HUES64 (cell line): ENCODE measurements around the gene ALDOC.
"Not testable (repeated sequence)": the region's sequence is repeated elsewhere in the genome, so short reads cannot be mapped to it uniquely, and the experiment has no call there.

Experiments used
- H3K27ac ChIP-seq: 2 replicates; pipeline ENCODE4 v1.7.0; 2013; ENCODE audit warnings: low read depth, low read length, inconsistent platforms
- H3K27me3 ChIP-seq: 2 replicates; pipeline ENCODE4 v1.6.1; 2013; ENCODE audit warnings: mild to moderate bottlenecking, low read length; ENCODE audit not compliant: insufficient read depth
- H3K36me3 ChIP-seq: 2 replicates; pipeline ENCODE4 v1.6.1; 2013; ENCODE audit warnings: mild to moderate bottlenecking, low read length; ENCODE audit not compliant: insufficient read depth
- H3K4me1 ChIP-seq: 2 replicates; pipeline ENCODE4 v1.6.1; 2013; ENCODE audit warnings: mild to moderate bottlenecking, low read length, moderate library complexity; ENCODE audit not compliant: insufficient read depth
- H3K4me3 ChIP-seq: 2 replicates; pipeline ENCODE4 v1.5.1; 2013; ENCODE audit warnings: mild to moderate bottlenecking, low read length, moderate library complexity
- H3K9ac ChIP-seq: 2 replicates; pipeline ENCODE4 v1.6.1; 2013; ENCODE audit warnings: mild to moderate bottlenecking, low read depth, low read length
- H3K9me3 ChIP-seq: 2 replicates; pipeline ENCODE4 v1.6.1; 2013; ENCODE audit warnings: low read depth, low read length; ENCODE audit not compliant: insufficient read depth
- WGBS: fragments of 150-250, 120-280 bp; methylation state at CpG from one replicate; pipeline ENCODE4 v1.1.7; 2013; ENCODE audit warnings: missing lambda C conversion rate; 5-methylcytosine and 5-hydroxymethylcytosine counted together

ALDOC gene

DNA sequence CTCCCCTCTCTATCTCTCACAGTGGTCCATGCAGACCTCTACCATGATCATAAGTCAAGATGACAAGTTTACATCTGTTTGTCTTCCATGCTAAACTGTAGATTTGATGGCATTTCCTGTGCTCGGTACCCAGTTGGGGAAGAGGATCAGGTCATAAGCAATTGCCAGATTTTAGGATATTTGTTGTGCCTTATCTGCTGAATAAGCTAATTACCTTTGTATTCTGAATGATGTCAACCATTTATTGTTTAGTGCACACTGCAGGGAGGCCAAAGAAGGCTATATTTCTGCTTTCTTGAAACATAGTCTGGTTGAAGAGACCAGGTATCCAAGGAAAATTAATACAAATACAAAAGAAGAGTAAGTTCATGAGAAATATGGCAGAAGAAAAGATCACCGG is 5.8 kb upstream of the ALDOC start:
- Histone ChIP-seq H3K36me3 (peaks cover 94% of the 10 kb centered on the region), H3K4me3 (no peak overlapping the region), H3K4me1 (no peaks in the 10 kb centered on the region), H3K9ac (no peak overlapping the region), H3K27ac (no peak overlapping the region), H3K27me3 (no peaks in the 10 kb centered on the region), H3K9me3 (no peaks in the 10 kb centered on the region)
- WGBS: 93% methylated on average over 2 of the region's 2 CpGs

DNA sequence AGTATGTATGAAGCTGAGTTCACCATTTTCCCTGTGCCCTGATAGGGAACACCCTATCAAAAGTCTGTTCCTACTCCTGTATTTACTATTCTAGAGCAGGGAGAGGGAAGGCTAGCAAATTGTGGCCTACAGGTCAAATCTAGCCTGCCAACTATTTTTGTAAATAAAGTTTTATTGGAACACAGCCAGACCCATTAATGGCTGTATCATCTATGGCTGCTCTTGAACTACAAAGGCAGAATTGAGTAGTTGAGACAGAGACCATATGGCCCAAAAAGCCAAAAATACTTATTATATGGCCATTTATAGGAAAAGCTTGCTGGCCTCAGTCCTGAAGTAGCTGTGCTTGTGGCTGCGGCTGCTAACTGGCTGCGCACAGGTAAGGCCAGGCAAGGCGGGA is 4.3 kb upstream of the ALDOC start:
- Histone ChIP-seq H3K4me1 (peaks cover 3% of the 10 kb centered on the region; the same call in 1 of the 2 replicates), H3K9ac (no peak overlapping the region), H3K4me3 (no peak overlapping the region), H3K27me3 (peaks cover 2% of the 10 kb centered on the region; the same call in 1 of the 2 replicates), H3K27ac (no peak overlapping the region), H3K36me3 (peaks cover 82% of the 10 kb centered on the region), H3K9me3 (no peaks in the 10 kb centered on the region)
- WGBS: no CpG with 5 or more reads among the region's 3 CpGs

DNA sequence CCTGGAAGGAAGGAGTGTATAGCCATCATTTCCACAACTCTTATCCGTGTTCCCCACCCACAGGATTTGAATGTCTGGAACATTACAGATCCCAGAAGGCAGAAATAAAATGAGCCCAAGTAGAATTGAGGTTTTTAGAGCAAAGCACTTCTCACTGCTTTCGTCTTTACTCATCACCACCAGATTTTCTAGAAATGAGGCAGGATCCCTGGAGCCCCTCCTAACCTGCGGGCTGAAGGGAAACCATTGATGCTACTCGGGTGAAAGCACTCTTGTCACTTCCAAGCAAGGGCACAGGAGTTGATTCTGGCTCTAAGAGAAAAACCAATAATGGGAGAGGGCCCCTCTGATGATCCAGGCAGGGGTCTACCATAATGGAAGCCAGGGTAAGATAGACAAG is 2.8 kb upstream of the ALDOC start:
- H3K36me3 ChIP-seq: peaks cover 72% of the 10 kb centered on the region
- WGBS: 96% methylated on average over 4 of the region's 4 CpGs
- H3K4me1 ChIP-seq: peaks cover 3% of the 10 kb centered on the region; the same call in 1 of the 2 replicates
- H3K27ac ChIP-seq: no peak overlapping the region
- H3K27me3 ChIP-seq: peaks cover 3% of the 10 kb centered on the region; the same call in 1 of the 2 replicates
- no peak overlapping the region for H3K4me3 ChIP-seq
- H3K9ac ChIP-seq: no peak overlapping the region
- H3K9me3 ChIP-seq: no peaks in the 10 kb centered on the region

DNA sequence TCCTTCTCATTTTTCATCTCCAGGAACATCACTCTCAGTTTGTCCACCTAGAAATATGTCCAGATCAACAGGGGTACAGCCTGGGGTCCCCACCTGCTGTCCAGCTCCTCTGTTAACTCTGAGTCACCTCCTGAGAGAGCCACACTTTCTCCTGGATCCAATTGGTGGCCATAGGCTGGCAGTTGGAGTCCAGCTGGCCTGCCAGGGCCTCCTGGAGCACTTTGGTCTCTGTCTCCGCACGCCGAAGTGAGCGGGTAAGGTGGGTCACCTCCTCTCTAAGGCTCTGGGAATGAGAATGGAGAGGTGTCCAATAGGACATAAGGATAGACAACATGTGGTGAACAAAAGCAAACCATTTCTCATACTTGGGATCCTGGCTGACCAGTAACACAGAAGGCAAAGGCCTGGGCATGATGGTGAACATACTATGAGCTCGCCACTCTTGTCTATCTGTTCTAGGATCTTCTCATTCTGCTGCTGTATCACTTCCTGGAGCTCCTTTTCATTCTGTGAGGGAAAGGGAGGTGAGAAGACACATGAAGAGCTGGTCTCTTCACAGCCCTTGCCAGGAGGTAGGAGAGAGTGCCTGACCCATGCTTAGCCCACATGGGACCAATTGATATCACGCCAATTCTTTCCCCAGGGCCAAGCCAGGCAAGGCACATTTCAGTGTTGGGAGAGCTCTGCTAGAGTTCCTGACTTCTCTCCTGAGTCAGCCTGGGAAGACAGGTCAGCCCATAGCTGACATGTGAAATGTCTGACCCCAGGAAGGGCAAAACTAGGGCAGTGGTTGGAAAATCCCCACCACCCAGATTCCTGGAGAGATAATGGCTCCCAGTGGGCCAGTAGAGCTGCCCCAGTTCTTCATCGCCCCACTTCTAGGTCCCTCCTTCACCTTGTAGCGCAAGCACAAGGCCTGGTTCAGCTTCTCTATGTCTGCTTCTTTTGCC is 1.8 kb upstream of the ALDOC start:
- Histone ChIP-seq H3K27ac (no peak overlapping the region), H3K9ac (no peak overlapping the region), H3K36me3 (peaks cover 63% of the 10 kb centered on the region), H3K4me1 (peaks cover 3% of the 10 kb centered on the region; the same call in 1 of the 2 replicates), H3K4me3 (no peak overlapping the region), H3K9me3 (no peaks in the 10 kb centered on the region), H3K27me3 (peaks cover 3% of the 10 kb centered on the region; the same call in 1 of the 2 replicates)
- 98% methylated on average over 8 of the region's 8 CpGs for WGBS

DNA sequence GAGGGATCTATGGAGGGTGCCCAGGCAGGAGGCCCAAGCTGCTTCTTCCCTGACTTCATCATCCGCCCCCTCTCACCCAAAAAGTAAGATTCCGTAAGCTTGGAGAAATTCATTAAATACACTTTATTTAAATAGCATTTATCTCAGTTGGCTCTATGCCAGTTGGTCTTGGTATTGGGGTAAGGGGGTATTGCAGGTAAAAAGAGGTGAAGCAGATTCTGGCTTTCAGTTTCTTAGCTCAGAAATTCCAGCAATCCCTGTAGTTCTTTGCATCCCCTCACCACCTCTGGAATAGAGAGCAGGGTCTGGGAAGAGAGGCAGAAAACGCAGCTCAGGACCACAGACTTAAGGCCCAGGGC is 750 bp upstream of the ALDOC start:
- peaks cover 3% of the 10 kb centered on the region; the same call in 1 of the 2 replicates for H3K4me1 ChIP-seq
- H3K27ac ChIP-seq: no peak overlapping the region; the same call in 1 of the 2 replicates
- no peak overlapping the region for H3K4me3 ChIP-seq
- H3K36me3 ChIP-seq: peaks cover 53% of the 10 kb centered on the region
- WGBS: 81% methylated on average over 1 of the region's 3 CpGs
- H3K27me3 ChIP-seq: peaks cover 10% of the 10 kb centered on the region; the same call in 1 of the 2 replicates
- no peaks in the 10 kb centered on the region for H3K9me3 ChIP-seq
- no peak overlapping the region for H3K9ac ChIP-seq

DNA sequence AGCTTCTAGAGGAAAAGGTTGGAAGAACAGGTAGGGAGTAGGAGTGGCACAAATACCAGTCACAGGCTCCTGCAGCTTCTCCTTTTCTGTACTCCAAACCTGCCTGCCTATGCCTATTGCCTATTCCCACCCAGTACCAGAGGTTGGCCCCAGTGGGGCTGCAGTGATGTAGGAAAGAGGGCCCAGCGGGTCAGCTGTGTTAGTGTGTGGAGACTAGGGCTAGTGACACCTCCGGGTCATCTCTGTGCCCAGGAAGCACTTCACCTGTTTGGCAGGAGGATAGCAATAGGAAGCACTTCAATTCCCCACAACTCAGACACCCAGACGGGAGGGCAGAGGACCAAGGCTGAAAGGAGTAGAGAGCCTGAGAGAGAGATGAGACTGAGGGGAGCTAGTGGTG is 679 bp downstream of the ALDOC start:
- H3K9ac ChIP-seq, H3K9me3 ChIP-seq, H3K27ac ChIP-seq, H3K4me1 ChIP-seq: not testable (repeated sequence)
- 76% methylated on average over 2 of the region's 3 CpGs for WGBS
- Histone ChIP-seq H3K4me3 (peak overlapping the region; percentile 39), H3K27me3 (peaks cover 18% of the 10 kb centered on the region; the same call in 1 of the 2 replicates), H3K36me3 (peaks cover 43% of the 10 kb centered on the region)

DNA sequence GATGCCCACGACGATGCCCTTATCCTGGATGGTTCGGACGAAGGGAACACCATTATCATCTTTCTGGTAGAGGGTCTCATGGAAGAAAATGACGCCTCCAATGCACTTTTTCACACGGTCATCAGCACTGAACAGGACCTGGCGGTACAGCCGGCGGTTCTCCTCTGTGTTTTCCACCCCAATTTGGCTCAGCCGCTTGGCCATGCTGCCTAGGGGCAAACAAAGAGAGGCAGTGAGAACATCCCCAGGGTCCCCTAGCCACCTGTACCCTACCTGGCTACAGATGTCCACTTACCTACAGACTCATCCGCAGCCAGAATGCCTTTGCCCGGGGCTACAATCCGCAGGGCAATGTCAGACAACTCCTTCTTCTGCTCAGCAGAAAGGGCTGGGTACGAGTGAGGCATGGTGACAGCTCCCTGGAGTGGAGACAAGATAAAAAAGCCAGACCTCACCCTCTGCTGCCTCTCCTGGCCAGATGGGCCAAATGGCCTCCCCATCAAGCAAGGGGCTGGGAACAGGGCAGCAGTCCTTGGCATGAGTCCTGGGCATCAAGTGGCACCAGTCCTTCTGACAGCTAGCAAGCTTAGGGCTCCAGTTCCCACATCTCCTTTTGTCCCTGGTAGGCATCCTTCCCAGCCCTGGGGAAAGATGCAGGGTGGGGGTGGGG is 1.4 kb downstream of the ALDOC start:
- no peak overlapping the region for H3K9ac ChIP-seq
- WGBS: 93% methylated on average over 14 of the region's 14 CpGs

DNA sequence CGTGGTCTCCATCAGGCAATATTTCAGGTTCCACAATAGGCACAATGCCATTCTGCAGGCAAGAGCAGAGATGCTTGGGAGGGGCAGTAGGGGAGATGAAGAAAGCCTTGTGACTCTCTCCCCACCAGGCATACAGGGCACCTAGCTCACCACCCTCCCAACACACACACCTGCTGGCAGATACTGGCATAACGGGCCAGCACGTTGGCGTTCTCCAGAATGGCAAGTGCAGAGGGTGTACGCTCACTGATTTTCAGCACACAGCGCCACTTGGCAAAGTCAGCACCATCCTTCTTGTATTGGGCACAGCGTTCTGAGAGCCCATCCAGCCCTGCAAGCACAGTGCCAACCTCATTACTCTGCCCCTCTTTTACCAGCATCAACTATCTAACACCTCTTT is 2.2 kb downstream of the ALDOC start:
- no peak overlapping the region for H3K4me3 ChIP-seq
- H3K27ac ChIP-seq: no peak overlapping the region
- no peak overlapping the region for H3K9ac ChIP-seq
- WGBS: 90% methylated on average over 7 of the region's 7 CpGs
- H3K36me3 ChIP-seq: peaks cover 29% of the 10 kb centered on the region
- H3K4me1 ChIP-seq: peaks cover 6% of the 10 kb centered on the region
- H3K9me3 ChIP-seq: no peaks in the 10 kb centered on the region
- peaks cover 18% of the 10 kb centered on the region; the same call in 1 of the 2 replicates for H3K27me3 ChIP-seq

More for the DNA sequence above, 1.4 kb downstream of the ALDOC start:
- H3K27ac ChIP-seq: no peak overlapping the region
- H3K27me3 ChIP-seq: peaks cover 18% of the 10 kb centered on the region; the same call in 1 of the 2 replicates
- peaks cover 6% of the 10 kb centered on the region for H3K4me1 ChIP-seq
- H3K36me3 ChIP-seq: peaks cover 36% of the 10 kb centered on the region
- H3K4me3 ChIP-seq: no peak overlapping the region
- H3K9me3 ChIP-seq: no peaks in the 10 kb centered on the region

DNA sequence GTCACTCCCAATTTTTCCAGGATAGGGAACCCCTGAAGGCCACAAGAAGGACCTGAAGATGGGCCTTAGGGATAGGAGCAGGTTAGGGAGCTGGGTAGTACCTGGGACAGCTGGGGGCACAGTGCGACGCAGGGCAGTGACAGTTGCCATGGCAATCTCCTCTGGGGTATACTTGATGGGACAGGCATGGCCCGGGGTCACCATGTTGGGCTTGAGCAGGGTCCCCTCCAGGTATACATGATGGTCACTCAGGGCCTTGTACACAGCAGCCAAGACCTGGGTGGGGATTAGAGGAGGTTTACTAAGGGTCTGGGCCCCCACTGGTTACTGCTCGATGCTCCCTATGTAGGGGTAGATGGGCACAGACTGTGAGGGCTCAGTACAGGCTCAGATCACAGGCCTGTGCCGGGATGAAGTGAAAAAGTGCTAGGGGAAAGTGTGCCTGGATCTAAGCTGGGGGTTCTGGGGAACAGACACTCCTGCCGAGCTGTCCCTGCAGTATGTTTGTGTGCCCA is 2.7 kb downstream of the ALDOC start:
- H3K27ac ChIP-seq: no peak overlapping the region
- no peaks in the 10 kb centered on the region for H3K9me3 ChIP-seq
- WGBS: 91% methylated on average over 6 of the region's 6 CpGs
- peaks cover 24% of the 10 kb centered on the region for H3K36me3 ChIP-seq
- H3K4me3 ChIP-seq: no peak overlapping the region
- H3K9ac ChIP-seq: no peak overlapping the region
- H3K27me3 ChIP-seq: peaks cover 18% of the 10 kb centered on the region; the same call in 1 of the 2 replicates
- H3K4me1 ChIP-seq: peaks cover 6% of the 10 kb centered on the region

DNA sequence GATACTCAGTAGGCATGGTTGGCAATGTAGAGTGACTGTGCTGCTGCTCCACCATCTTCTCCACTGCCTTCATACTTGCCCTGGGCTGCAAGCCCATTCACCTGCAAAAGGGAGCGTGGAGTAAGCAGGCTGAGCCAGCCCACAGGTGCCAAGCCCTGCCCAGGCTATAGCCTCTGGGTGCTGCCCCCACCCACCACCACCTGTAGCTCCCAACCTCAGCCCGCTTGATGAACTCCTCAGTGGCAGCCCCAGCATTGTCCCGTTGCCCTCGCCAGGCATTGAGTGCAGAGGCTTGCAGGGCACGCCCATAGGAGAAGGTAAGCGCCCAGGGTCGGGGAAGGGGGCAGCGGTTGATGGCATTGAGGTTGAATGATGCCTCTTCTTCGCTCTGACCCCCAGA is 3.2 kb downstream of the ALDOC start:
- WGBS: 89% methylated on average over 9 of the region's 9 CpGs
- H3K27ac ChIP-seq: no peak overlapping the region
- peaks cover 6% of the 10 kb centered on the region for H3K4me1 ChIP-seq
- peaks cover 18% of the 10 kb centered on the region for H3K36me3 ChIP-seq
- no peaks in the 10 kb centered on the region for H3K9me3 ChIP-seq
- no peak overlapping the region for H3K9ac ChIP-seq
- peaks cover 18% of the 10 kb centered on the region; the same call in 1 of the 2 replicates for H3K27me3 ChIP-seq
- no peak overlapping the region for H3K4me3 ChIP-seq

DNA sequence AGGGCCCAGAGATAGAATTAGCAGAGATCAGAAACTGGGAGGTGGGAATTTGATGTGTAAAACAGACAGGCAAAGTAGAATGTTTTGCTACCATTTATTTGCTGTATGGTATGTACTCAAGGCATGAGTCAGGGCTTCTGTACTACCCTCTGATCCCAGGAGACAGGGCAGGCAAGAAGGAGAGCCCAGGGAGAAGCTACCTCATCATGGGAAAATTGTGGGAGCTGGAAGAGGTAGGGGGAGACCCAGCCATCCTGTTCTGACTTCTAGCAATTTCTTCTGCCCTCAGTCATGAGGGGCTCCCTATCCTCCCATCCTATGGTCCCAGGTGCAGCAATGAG is 3.7 kb downstream of the ALDOC start:
- H3K27ac ChIP-seq: no peak overlapping the region
- peaks cover 6% of the 10 kb centered on the region for H3K4me1 ChIP-seq
- peaks cover 18% of the 10 kb centered on the region; the same call in 1 of the 2 replicates for H3K27me3 ChIP-seq
- peaks cover 13% of the 10 kb centered on the region for H3K36me3 ChIP-seq
- H3K9me3 ChIP-seq: no peaks in the 10 kb centered on the region
- no peak overlapping the region for H3K4me3 ChIP-seq
- no peak overlapping the region for H3K9ac ChIP-seq
